Fibroblast of peridontal ligament (primary cell): ENCODE measurements around the gene SHC2.
"Not testable (repeated sequence)": the region's sequence is repeated elsewhere in the genome, so short reads cannot be mapped to it uniquely, and the experiment has no call there.

Source experiments
- DNase-seq: peaks from one replicate; pipeline ENCODE4 v3.0.0-alpha.2; 2010; ENCODE audit errors: extremely low read depth

Gene SHC2

GRCh38 chr19:389255-389934 is 71.4 kb downstream of the SHC2 start:
- no peak for DNase-seq

GRCh38 chr19:388691-389090 is 72.1 kb downstream of the SHC2 start:
- no peak for DNase-seq

GRCh38 chr19:387777-388176 is 73.1 kb downstream of the SHC2 start:
- DNase-seq = no peak

GRCh38 chr19:386632-387301 is 74.1 kb downstream of the SHC2 start:
- not testable (repeated sequence) for DNase-seq

- DNase-seq = not testable (repeated sequence)
Observed at GRCh38 chr19:386189-386588, 74.6 kb downstream of the SHC2 start.

GRCh38 chr19:384799-385169 is 76.0 kb downstream of the SHC2 start:
- no peak for DNase-seq

GRCh38 chr19:383922-384798 is 76.7 kb downstream of the SHC2 start:
- no peak for DNase-seq

GRCh38 chr19:383040-383439 is 77.8 kb downstream of the SHC2 start:
- DNase-seq = no peak

GRCh38 chr19:382578-382977 is 78.3 kb downstream of the SHC2 start:
- DNase-seq = peak; percentile 10

GRCh38 chr19:381901-382300 is 78.9 kb downstream of the SHC2 start:
- not testable (repeated sequence) for DNase-seq

- not testable (repeated sequence) for DNase-seq
Observed at GRCh38 chr19:380618-381219, 80.1 kb downstream of the SHC2 start.

- no peak for DNase-seq
Observed at GRCh38 chr19:379796-380195, 81.0 kb downstream of the SHC2 start.

- DNase-seq = no peak
Observed at GRCh38 chr19:378706-379105, 82.1 kb downstream of the SHC2 start.

GRCh38 chr19:377801-378581 is 82.8 kb downstream of the SHC2 start:
- no peak for DNase-seq

GRCh38 chr19:376111-376470 is 84.7 kb downstream of the SHC2 start:
- no peak for DNase-seq

GRCh38 chr19:375395-376110 is 85.3 kb downstream of the SHC2 start:
- no peak for DNase-seq

GRCh38 chr19:374886-375235 is 86.0 kb downstream of the SHC2 start:
- no peak for DNase-seq

- no peak for DNase-seq
Observed at GRCh38 chr19:374183-374885, 86.5 kb downstream of the SHC2 start.

- DNase-seq = no peak
Observed at GRCh38 chr19:373391-374182, 87.2 kb downstream of the SHC2 start.
